DMS79 (cell line): Measurements from ENCODE around the gene ACVR1B.

Experiments used
- DNase-seq: peaks from one replicate; lab custom pipeline; 2025; lab: John Stamatoyannopoulos, UW

ACVR1B gene

DNA sequence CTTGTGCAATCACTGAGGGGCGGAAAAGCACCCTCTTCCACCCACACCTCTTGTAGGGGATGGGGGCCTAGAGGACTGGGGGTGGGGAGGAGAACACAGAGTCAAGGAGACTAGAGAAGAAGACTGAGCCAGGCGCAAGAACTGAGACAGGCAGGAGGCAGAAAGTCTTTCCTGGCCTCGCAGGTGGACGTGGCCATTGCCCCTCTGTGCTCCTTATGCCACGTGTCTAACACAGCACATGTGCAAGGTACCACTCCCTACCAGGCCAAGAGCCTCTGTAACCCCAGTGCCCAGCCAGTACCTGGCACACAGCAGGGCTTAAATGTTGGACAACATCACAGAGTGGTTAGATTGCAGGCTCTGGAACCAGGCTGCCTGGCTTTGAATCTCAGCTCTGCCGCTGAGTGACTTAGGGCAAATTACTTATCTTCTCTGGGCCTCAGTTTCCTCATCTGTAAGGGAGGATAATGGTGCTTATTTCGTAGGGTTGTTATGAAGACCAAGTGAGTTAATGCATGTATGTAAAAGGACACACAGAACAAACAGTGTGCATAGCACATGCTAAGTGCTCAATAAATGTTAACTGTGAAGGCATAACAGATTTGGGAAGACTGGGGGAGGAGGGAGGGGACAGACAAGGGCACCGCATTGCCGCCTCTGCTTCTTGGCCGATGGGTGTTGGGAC lies 53.9 kb downstream of the ACVR1B start:
- DNase-seq = no peak

DNA sequence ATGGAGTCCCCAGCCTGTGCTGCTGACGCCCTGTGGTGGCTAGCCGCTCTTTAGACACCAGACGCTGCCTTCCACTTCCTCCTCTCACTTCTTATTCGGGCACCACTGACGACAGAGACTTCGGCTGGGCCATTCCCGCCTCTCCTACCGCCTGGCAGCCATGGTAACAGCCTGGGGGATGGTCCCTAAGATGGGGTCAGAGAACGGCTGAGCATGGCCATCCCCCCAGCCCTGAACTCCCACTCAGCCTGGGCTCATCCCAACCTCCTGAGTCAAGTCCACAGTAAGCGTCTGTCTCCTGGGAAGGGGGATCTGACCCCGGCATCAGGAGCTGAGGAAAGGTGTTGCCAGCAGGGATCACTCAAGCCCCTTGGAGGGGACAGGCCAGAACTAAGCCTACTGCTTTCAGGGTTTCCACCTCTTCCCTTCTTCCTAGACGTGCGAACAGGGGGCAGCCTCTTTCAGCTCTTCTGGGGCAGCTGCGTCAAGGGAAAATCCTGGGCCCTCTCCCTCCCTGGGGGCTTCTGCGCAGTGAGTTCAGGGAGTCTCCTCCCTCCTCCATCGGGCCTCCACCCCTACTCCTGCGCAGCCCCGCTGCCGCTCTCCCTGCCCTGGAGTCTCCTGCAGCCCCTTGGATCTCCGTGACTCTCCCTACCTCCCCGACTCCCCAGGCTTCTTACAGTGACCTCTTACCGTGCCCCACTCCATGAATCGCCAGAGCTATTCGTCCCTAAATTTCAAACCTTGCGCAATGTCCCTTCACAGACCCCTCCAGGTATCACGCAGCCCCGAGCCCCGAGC lies 54.6 kb downstream of the ACVR1B start:
- DNase-seq = no peak

DNA sequence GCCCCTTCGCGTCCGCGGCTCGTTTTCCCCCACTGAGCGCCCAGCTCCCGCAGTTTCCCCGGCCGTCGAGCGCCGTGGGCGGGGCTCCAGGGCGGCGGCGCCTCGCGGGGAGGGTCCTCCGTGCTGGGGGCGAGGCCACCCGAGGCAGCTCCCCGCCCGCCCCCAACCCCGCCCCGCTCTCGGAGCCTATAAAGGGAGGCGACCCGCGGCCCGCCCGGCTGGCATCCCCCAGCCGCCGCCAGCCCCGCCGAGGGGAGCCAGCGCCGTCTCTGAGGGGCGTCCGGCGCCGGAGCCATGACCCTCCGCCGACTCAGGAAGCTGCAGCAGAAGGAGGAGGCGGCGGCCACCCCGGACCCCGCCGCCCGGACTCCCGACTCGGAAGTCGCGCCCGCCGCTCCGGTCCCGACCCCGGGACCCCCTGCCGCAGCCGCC lies 55.2 kb downstream of the ACVR1B start, which contains the start of gene TAMALIN:
Gene TAMALIN, plus strand, starts transcription at position 221 of the 432 bp plus-strand sequence. Its CDS starts 74 bp downstream, at position 295.
- DNase-seq = no peak

DNA sequence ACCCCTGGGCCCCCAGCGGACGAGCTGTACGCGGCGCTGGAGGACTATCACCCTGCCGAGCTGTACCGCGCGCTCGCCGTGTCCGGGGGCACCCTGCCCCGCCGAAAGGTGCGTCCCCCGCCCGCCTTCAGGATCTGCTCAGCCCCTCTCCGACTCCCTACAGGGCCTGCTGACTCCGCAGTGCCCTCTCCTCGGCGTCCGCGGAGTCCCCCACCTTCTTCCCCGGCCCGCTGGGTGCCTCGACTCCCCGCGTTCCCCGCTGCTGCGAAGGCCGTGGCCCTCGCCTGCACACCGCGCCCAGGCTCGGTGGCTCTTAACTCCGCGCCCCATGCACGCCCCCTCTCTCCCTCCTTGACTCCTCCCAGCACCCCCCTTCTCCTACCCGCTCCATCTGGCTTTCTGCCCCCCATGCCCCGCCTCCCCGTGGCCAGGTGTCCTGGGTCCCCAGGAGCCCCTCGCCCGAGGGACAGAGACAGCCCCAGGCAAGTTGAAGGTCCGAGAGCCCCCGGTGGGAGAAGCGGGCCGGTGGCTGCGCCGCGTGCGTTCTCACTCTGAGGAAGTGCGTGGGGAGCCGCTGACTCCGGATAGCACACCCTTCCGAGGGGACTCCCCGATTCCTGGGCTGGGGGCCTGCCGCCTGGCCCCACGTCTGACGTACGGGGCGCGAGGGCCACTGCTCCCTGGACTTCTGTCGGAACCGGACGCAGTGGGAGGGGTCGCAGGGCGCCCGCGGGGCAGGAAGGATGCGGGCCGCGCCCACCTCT lies 55.8 kb downstream of the ACVR1B start:
- DNase-seq = no peak

DNA sequence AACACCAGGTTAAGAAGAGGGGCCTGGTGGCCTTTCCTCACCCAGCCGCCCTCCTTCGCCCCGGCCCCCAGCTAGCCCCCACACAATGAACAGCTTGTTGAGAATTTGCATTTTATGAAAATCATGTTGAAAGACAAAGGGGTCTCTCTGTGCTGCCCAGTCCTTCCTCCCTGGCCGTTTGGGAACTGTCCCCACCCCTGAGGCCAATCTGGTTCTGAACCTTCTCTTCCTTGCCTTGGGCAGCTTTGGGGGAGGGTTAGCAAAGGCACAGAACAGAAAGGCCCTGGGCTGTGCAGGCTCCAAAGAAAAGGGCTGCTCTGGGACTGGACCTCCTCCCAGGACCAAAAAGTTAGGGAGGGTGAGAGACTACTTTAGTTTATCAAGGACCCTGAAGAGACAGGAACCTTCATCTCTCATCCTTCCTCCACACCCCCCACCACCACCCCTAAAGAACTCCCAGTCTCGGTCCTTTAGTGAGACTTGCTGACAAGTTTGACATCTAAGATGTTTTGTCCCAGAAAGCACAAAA lies 56.5 kb downstream of the ACVR1B start:
- no peak for DNase-seq

DNA sequence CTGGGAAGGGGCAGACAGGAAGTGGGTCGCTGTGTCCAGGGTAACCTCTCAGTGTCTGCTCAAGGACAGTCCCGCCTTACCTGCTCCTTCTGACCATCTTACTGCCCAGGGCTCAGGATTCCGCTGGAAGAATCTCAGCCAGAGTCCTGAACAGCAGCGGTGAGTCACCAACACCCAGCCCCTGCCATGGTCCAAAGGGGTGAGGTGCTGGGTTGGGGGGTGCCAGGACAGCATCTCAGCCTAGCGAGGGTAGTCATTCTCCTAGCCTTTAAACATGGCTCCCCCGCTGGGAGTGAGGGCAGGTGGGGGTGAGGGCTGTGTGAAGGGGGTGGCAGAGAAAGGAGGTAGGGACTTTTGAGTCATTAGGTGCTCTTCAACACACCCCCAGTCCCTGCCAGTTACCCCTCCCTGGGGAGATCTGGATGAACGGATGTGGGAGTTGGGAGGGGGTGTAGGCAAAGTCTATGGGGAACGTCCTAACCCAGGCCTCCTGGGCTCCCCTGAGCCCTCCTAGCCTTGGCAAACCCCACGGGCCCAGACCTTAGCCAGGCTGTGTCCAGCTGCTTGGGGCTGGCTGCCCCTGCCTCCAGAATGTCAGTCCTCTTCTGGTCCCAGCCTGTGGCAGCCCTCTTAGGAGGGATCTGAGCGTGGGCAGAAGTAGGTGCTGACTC lies 57.7 kb downstream of the ACVR1B start:
- no peak for DNase-seq

DNA sequence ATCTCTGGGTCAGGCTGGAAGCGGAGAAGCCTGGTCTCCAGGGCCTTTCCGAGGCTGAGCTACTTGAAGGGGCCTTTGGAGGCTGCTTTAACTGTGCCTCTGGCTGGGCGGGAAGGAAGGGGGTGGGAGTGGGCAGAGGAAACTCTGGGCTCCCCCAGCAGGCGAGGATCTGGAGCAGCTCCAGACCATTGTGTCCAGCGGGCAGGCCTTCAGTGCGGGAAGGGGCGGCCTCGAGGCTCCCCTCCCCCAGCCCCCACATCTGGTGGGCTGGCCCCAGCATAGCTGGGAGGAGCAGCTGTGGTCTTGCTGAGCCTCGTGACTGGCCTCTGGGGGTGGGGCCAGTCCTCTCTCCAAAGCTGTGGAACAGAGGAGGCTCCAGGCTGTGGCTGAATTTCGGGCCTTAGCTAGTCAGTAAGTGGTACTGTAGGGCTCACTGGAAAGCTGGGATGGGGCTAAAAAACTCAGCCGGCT lies 58.7 kb downstream of the ACVR1B start:
- no peak for DNase-seq

DNA sequence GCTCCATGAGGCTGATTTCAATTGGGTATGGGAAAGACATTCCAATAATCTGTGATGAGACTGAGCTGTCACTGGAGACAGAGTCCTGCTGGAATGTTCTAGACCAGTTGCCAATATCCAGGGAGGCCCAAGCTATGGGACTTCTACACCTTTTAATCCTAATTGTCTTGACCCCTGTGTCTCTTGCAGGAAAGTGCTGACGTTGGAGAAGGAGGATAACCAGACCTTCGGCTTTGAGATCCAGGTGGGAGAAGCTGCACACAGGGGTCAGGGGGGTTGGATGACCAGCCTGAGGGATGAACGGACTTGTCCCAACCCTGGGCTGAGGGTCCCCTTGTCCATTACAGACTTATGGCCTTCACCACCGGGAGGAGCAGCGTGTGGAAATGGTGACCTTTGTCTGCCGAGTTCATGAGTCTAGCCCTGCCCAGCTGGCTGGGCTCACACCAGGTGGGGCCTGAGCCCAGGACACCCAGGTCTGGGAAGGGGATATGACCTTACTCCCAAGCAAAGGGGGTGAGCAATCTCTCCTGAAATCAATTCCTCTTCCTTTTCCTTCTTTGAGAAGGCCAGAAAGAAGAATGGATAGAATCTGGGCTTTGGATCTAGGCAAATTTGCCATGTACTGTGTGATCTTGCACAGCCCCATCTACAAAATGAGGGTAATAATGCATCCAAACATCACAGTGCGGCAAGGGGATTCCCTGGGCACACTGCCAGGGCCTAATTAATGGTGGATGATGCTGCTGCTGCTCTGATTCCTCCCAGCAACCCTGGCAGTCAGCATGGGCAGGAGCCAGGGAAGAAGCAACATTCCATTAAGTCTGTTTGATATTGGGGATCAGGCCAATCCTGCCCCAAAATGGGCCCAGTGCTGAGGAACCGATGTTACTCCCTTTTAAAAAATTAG lies 59.4 kb downstream of the ACVR1B start:
- no peak for DNase-seq

DNA sequence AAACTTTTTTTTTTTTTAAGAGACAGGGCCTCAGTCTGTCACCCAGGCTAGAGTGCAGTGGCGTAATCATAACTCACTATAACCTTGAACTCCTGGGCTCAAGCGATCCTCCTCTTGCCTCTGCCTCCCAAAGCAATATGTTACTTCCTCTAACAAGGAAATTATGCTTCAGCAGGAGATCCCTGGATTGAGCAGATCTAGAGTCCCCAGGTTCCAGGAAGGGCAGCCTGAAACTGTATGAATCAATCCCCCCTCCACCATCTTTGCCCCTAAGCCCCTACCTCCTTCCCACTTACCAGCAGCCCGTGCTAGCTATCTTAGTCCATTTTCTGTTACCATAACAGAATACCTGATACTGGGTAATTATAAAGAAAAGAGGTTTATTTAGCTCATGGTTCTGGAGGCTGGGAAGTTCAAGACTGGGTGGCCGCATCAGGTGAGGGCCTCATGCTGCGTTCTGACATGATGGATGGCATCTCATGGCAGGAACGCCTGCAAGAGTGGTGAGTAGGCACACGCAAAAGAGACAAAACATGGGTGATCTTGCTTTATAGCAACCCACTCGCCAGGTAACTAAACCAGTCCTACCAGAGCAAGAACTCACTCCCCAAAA lies 60.2 kb downstream of the ACVR1B start:
- no peak for DNase-seq

DNA sequence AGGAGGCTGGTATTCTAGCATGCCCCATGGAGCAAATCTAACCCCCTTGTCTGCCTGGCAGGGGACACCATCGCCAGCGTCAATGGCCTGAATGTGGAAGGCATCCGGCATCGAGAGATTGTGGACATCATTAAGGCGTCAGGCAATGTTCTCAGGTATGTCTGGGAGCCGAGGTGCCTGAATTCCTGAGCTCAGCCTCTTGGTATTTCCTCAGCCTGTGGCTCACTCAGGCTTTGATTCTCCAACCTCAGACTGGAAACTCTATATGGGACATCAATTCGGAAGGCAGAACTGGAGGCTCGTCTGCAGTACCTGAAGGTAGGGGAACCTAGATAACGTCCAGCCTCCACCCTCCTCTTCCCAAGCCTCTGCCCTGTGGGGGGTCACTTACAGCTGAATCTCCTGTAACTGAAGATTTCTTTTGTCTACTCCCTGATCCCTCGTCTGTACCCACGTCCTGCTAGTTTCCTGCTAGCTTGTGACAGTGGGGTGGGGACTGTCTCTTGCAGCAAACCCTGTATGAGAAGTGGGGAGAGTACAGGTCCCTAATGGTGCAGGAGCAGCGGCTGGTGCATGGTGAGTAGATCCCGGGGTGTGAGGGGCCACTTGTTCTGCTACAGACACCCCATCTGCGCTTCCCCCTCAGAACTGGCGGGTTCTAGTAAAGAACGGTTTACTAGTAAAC lies 62.3 kb downstream of the ACVR1B start:
- DNase-seq = no peak

DNA sequence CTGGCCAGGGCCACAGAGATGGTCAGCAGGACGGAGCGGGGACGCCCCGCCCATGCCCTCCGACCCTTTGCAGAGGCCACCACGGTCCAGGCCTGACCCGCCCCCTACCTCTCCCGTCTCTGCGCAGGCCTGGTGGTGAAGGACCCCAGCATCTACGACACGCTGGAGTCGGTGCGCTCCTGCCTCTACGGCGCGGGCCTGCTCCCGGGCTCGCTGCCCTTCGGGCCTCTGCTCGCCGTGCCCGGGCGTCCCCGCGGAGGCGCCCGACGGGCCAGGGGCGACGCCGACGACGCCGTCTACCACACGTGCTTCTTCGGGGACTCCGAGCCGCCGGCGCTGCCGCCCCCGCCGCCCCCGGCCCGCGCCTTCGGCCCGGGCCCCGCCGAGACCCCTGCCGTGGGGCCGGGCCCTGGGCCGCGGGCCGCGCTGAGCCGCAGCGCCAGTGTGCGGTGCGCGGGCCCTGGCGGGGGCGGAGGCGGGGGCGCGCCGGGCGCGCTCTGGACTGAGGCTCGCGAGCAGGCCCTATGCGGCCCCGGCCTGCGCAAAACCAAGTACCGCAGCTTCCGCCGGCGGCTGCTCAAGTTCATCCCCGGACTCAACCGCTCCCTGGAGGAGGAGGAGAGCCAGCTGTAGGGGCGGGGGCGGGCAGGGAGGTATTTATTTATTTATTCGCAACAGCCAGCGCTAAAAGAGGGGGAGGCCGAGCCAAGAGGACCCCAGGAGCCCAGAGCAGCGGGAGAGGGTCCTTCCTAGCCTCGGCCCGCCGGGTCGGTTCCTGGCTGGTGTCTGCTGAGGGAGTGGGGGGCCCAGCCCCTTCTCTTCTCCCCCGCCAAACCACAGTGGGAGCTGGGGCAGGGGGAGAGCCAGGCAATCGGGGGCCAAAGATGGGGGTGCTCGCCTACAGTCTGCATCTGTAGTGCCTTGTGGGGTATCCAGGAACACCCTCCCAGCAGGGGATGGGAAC lies 63.4 kb downstream of the ACVR1B start:
- DNase-seq = no peak

DNA sequence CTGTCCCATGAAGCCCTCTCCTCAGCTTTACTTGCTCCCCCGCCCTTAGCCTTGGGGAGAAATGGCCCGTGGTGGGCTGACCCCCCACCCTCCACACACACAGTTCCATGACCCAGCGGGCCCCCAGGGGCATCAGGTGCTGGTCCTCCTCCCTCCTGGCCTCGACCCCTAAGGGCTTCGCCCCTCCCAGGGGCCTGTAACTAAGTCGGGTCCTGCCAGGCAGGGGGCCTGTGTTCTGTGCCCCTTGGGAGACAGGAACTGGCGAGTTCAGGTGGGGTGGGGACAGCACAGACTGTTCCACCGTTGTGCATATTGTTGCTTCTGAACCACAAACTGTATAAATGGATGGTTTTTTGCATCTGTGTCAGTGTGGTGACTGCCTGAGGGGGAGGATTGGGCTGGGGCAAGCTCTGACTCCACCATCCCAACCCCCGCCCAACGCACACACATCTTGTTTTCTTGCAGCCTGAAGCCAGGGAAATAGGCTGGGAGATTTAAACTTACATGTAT lies 64.1 kb downstream of the ACVR1B start:
- no peak for DNase-seq

DNA sequence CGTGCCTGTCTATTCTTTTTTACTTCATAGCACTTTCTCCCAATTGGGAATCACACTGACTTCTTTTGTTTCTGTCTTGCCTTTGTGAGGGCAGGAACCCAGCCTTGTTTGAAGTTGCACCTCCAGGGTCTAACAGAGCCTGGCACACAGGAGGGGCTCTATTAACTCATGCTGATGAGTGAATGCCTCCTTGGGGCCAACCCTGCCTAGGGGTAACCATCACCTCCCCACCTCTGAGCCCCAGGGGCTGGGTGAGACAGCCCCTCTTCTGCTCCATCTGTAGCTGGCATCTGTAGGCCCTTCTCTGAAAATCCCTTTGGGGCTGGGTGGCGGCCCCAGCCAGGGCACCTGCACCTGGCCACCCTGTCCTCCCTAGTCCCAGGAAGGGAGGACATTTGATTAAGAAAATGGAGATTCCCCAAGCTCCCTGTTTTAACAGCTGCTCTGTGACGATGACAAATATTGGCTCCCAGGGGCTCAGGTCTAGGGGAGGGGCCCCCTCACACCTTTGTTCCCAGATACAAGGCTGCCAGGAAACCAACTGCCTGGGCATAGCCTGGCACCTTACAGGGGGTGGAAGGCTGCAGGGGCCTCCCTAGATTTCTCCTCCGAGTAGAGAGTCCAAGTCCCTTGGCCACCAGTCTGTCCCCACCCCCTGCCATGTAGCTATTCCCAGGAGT lies 67.1 kb downstream of the ACVR1B start:
- DNase-seq = no peak

DNA sequence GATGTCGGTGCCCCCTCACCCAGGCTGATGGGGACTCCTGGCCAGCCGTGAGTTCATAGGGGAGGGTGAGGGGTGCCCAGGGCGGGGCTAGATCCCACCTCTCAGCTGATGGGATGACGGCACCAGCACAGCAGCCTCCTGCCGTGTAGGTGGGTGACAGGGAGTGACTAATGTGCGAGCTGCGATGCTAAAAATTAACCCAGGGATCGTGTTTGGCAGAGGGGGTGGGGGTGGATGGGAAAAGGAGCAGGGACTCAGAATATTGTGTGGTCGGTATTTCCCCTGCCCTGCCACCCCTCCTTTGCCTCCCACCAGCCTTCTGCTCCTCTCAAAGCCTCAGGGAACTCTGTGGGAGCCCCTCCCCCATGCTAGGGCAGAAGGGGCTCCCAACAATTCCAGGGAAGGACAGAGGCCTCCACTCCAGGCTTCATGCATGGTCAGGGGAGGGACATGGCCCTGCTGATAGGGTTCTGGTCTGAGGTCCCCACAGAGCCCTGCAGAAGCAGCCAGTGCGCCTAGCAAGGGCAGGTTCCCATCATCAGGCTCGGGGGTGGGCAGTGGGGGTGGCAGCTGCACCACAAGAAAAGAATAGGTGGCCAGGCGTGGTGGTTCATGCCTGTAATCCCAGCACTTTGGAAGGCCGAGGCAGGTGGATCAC lies 67.7 kb downstream of the ACVR1B start:
- DNase-seq = no peak

DNA sequence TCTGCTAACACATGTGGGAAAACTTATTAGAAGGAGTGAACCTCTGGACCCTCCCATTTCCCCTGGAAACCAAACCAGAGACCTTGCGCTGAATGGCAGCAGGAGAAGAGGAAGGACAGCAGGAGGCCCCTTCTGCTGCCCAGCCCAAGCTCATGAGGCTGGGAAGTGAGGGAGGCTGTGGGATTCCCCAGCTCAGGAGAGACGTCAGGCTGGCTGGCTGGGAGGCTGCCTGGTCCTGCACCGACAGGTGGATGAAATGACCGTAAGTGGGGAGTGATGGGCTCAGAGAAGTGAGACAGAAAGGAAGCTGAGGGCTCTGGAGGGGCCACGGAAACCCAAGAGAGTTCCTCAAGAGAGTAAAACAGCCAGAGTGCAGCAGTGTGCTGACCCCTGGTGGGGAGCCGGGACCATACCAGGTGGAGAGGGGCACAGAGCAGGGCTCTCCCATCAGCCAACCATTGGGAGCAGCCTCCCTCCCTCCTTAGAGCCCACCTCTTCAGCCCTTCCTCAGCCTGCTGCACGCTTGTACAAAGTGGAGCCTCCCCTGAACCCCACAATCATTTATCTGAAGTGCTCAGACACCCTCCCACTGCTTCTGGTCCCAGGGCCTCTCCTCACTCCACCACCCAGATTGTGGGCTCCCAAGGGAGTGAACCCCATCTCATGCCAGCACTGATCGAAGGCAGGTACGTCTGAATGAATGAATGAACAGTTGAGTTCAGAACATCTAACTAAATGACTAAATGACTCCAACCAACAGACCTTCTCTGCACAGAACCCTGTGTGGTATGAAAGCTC lies 69.2 kb downstream of the ACVR1B start:
- no peak for DNase-seq

DNA sequence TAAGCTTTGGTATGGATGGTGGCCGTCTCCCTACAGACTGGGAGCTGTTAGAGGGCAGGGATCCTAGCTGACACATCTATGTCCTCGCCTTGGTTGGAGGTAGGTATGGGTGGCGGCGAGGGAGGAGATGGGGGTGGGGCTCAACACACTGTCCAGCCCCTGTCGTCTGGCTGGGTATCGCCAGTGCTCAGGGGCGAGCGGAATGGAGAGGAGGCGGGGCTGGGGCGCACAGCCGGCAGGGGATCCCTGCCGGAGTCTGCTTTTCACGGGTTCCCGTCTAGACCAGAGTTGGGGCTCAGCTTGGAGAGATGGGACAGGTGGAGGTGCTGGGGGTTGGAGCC lies 71.3 kb downstream of the ACVR1B start:
- no peak for DNase-seq
